Stromal cell of bone marrow (primary cell): ENCODE data around the gene CDH22.

Source experiments
- DNase-seq: peaks from one replicate; pipeline ENCODE4 v3.0.0-alpha.2; 2012; ENCODE audit warnings: low read depth

CDH22 gene

DNA sequence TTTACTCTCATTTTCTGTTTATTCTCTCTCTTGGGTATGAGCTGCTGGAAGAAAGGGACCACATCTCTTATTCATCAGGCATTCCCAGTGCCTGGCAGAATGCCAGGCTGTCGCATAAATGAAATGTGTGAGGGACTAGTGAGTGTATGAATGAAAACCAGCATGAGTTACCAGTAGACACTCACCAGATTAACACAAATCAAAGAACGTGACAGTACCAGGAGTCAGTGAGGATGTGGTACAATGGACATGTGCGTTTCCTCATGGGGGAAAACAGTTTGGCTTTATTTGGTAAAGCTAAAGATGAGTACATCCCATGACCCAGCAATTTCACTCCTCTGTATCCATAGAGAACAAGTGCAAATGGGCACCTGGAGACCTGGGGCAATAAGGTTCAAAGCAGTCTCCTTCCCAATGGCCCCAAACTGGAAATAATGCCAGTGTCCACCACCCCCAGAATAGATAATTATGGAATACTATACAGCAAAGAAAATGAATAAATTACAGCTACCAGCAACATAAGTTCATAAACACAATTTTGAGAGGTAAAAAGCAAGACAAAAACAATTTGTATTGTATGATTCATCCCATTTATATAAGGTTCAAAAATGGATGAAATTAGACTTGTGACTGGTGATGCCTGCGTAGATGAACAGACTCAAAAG lies 93.3 kb downstream of the CDH22 start:
- DNase-seq, result no peak

GRCh38 chr20:46213946-46214823 lies 94.1 kb downstream of the CDH22 start:
- peak; percentile 88 for DNase-seq

GRCh38 chr20:46212876-46213275 lies 95.4 kb downstream of the CDH22 start:
- no peak for DNase-seq

DNA sequence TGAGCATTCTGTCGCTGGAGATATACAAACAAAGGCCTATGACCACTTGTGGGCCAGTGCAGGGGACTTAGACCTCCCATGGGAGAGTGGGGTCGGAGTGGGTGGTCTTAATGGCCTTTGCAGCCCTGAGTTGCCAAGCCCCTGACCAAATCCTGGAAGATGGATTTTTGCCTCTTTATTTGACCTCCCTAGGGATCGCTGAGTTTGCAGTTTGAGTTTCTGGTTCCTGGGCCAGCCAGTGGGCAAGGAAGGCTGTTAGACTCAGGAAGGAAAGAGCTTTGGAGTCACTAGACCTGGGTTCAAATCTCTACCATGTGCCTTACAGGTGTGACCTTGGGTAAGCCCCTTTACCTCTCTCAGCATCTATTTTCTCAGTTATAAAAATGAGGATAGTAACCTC lies 96.0 kb downstream of the CDH22 start:
- no peak for DNase-seq

- DNase-seq, result no peak
Observed at GRCh38 chr20:46211331-46211722, 97.0 kb downstream of the CDH22 start.

- no peak for DNase-seq
Observed at GRCh38 chr20:46210672-46211330, 97.5 kb downstream of the CDH22 start.

DNA sequence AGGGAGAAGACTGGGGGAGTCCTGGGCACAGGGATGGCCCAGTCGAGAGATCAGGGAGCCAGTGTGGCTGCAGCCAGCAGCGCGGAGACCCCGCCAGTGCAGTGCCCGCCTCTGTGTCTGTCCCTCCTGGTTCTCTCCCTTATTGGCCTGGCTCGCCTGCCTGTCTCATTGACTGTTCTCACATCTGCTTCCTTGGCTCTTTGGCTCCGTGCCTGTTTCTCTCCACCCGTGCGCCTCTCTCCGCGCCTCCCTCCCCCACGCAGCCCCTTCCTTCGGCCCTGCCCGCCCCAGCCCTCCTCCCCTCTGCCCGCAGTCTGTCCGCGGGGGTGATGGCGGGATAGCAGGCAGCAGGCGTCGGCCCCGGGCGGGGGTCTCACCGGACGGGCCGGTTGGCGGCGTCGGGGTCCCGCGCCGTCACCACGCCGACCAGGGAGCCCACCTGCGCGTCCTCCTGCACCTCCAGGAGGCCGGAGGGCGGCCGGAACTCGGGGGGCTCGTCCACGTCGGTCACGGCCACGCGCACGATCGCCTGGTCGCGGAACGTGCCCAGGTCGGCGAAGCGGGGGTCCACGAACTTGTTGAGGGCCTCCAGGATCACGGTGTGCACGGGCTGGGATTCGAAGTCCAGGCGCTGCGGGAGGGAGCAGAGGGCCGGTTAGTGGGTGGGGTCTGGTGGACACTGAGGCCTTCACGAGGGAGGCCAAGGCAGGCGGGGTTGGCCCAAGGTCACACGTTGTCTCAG lies 98.2 kb downstream of the CDH22 start:
- no peak for DNase-seq

- DNase-seq, result no peak
Observed at GRCh38 chr20:46207793-46208192, 100.5 kb downstream of the CDH22 start.

DNA sequence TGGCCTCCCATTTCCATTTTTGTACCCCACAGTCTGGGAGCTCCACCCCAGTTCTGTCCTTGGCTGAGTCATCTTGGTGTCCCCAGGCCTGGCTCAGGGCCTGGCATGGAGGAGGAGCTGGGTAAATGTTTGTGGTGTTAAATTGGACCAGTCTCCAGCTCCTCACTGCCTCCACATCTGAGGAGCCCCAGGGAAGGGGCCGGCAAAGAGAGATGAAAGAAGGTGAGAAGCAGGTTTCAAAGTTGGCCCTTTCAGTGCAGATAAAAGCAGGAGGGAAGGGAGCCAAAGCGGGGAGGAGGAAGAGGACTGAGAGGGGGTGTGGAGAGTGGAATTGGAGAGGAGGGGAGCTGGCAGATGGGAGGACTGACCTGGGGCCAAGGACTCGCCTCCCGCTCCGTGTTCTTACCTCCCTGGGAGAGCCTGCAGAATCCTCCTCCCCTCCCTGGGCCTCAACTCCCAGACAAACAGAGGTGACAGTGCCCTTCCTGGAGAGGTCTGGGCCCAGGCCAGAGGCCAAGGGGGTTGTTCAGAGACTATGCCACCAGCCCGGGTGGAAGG lies 101.2 kb downstream of the CDH22 start:
- no peak for DNase-seq

- DNase-seq, result peak; percentile 61
Observed at GRCh38 chr20:46206025-46206424, 102.3 kb downstream of the CDH22 start.

- DNase-seq, result no peak
Observed at GRCh38 chr20:46205349-46205748, 102.9 kb downstream of the CDH22 start.

DNA sequence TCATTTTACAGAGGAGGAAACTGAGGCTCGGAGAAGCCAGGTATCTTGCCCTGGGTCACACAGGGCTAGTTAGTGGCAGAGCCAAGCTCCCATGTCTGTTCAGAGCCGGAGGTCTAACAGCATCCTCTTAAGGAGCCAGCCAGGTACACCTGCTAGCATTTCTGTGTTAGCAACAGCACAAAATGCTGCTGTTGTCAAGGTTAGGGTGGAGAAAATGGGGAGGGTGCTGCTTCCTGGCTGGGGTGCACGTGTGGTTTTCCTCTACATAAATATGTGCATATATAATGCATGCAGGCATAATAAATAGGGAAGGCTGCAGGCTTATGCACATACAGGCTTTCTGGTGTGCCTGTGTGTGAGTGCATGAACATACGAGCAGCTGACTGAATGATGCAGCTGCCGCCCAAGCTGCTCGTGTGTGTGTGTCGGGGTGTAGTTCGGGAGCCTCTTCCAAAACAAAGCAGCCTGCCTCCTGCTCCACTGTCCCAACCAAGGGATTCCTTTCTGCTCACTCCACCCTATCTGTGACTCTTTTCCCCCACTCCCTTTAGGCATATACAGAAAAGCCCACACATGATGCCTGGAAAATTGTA lies 103.6 kb downstream of the CDH22 start:
- DNase-seq, result no peak

- no peak for DNase-seq
Observed at GRCh38 chr20:46203510-46203837, 104.8 kb downstream of the CDH22 start.

DNA sequence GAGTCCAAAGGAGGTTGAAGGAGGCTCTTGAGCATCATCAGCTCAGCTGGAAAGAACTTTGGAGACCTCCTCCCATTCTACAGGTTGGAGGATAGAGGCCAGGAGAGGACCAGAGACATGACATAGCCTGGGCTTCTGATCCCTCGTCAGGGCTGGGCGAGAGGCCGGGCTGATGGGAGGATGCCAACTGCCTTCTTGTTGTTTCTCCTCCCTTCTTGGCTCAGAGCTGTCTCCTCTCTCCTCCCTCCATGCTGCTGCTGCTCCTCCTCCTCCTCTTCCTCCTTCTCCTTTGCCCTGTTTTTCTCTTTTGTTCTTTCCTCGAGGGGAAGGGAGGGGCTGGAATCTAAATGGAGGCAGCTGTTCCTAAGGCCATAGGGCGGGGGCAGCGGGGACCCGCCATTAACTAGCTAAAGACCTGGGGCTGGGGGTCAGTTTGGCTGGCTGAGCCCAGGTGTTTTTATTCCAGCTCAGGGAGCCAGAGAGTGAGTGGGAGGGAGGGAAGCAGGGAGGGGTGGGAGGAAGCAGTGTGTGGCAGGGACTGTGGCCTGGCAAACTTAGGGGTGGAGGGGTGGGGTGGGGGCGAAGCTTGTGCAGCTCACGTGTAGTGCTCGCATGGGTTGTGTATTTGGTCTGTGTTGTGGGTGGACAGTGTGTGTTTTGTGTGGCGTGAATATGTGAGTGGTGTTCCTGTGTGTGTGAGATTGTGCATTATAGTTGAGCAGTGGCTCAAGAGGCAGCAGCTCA lies 105.4 kb downstream of the CDH22 start:
- no peak for DNase-seq

DNA sequence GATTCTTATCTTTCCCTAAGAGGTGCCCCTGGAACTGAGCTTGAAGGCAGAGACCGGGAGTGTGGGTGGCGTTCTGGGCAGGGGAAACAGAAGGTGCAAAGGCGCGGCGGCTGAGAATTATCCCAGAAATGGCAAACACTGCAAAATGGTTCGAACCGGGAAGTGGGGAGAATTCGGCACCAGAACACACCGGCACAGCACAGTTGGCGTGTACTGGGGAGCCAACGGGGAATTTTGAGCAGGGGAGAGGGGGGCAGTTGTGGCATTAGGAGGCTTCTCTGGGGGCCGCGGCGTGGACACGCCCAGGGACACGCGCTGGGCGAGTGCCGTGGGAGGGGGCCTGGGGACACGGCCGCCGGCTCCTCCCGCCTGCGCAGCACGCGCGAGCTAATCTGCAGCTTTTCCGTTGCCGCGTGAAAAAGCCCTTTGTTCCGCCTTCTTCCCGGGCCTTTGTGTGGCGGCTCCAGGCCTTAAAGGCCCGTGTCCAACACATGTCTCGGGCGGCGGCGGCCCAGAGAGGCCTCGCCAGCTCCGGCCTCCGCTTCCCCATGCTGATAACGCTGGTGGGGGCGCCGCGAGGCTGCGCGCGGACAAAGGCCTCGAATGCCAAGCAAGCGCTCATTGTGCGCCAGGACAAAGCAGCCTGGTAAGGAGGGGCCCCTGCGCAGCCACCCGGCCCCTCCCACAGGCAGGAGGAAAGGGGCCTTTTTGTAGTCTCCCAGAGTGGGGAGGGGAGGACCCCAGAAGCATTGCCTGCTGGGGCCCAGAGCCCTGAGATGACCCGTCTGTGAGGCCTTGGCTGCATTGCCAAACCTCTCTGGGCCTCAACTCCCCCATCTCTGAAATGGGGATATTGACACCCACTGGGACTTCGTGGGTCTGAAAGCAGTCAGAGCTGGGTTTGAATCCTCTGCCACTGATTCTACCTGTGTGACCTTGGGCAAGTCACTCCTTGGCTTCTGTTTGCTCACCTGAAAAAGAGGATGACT lies 107.4 kb downstream of the CDH22 start:
- DNase-seq, result no peak

- DNase-seq, result no peak
Observed at GRCh38 chr20:46199198-46199597, 109.1 kb downstream of the CDH22 start.

DNA sequence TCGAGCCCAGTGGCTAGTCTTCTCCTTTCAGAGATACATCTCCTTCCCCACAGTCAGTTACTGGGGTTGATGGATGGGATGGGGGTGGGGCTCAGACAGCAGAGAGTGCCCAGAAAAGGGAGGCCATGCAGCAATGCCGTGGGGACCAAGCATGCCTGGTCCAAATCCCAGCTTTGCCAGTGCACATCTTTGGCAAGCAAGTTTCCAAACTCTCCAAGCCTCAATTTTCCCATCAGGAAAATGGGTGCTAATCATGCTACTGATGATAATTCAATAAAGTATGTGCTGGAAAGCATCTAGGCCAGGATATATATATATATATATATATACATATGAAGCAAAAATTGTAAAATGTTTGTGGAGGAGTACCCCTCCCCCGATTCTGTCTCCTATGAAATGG lies 111.3 kb downstream of the CDH22 start:
- DNase-seq, result no peak

GRCh38 chr20:46195264-46196036 lies 112.8 kb downstream of the CDH22 start:
- no peak for DNase-seq

GRCh38 chr20:46194409-46194808 lies 113.9 kb downstream of the CDH22 start:
- DNase-seq, result no peak
